Hepatocyte (in vitro differentiated cells): ENCODE measurements around the gene SEMA4G.

ENCODE experiments used
- CTCF ChIP-seq: fragments of 200-600 bp; sonication (generic); IDR thresholded peaks from 2 replicates; pipeline ENCODE4 v1.5.1; 2016; ENCODE audit warnings: antibody characterized with exemption, mild to moderate bottlenecking; ENCODE audit not compliant: poor library complexity
- EZH2 ChIP-seq: fragments of 200-600 bp; sonication (generic); IDR thresholded peaks from 2 replicates; pipeline ENCODE4 v1.6.1; 2016; ENCODE audit warnings: antibody characterized with exemption, mild to moderate bottlenecking, borderline replicate concordance

GRCh38 chr10:100977436-100977835 is 8.1 kb downstream of the SEMA4G start:
- no peak for TF ChIP-seq CTCF
- TF ChIP-seq EZH2: no peak
